Astrocyte (in vitro differentiated cells and primary cell): ENCODE results near the gene MRAP. TPM values are rescaled to one million over a fixed set of nuclear protein-coding genes. Genes with fewer than 3 reads are reported as not detected.

Source experiments
- DNase-seq: peaks from one replicate; pipeline ENCODE4 v3.0.0-alpha.2; 2010; ENCODE audit warnings: low read depth
- FAIRE-seq: peaks from 2 replicates; lab custom pipeline; 2011; peaks lifted over from hg19 to GRCh38; lab: Jason Lieb, UNC
- H2AFZ ChIP-seq: 2 replicates; pipeline ENCODE4 v1.6.0; 2012; ENCODE audit warnings: low read depth, low read length, inconsistent platforms
- H3K27ac ChIP-seq: 2 replicates; pipeline ENCODE4 v1.5.1; 2011; ENCODE audit warnings: low read depth, low read length, inconsistent platforms
- H3K27me3 ChIP-seq: 2 replicates; pipeline ENCODE4 v1.6.0; 2011; ENCODE audit warnings: low read length, inconsistent platforms; ENCODE audit not compliant: insufficient read depth
- H3K36me3 ChIP-seq: 2 replicates; pipeline ENCODE4 v1.5.1; 2011; ENCODE audit warnings: low read length, inconsistent platforms; ENCODE audit not compliant: insufficient read depth
- H3K4me1 ChIP-seq: 2 replicates; pipeline ENCODE4 v1.5.1; 2011; ENCODE audit warnings: low read length, inconsistent platforms; ENCODE audit not compliant: insufficient read depth
- H3K4me2 ChIP-seq: 2 replicates; pipeline ENCODE4 v1.6.0; 2012; ENCODE audit warnings: low read length, inconsistent platforms
- H3K4me3 ChIP-seq: 2 replicates; pipeline ENCODE4 v1.5.1; 2011; ENCODE audit warnings: low read depth, mild to moderate bottlenecking, low read length, inconsistent platforms; ENCODE audit not compliant: insufficient read depth
- H3K79me2 ChIP-seq: 2 replicates; pipeline ENCODE4 v1.6.0; 2012; ENCODE audit warnings: mild to moderate bottlenecking, low read length, inconsistent platforms; ENCODE audit not compliant: insufficient read depth
- H3K9ac ChIP-seq: 2 replicates; pipeline ENCODE4 v1.6.0; 2012; ENCODE audit warnings: mild to moderate bottlenecking, low read length, inconsistent platforms
- H3K9me3 ChIP-seq: 2 replicates; pipeline ENCODE4 v1.5.1; 2012; ENCODE audit warnings: low read depth, mild to moderate bottlenecking, low read length, inconsistent platforms; ENCODE audit not compliant: insufficient read depth
- H4K20me1 ChIP-seq: 2 replicates; pipeline ENCODE4 v1.6.0; 2012; ENCODE audit warnings: low read length, inconsistent platforms; ENCODE audit not compliant: insufficient read depth
- H3K27ac Mint-ChIP-seq: one replicate; pipeline ENCODE4 v1.8.0; 2021; ENCODE audit warnings: mild to moderate bottlenecking, mixed read lengths; ENCODE audit not compliant: unreplicated experiment
- H3K27me3 Mint-ChIP-seq: one replicate; pipeline ENCODE4 v1.8.0; 2021; ENCODE audit warnings: low read depth, mixed read lengths; ENCODE audit not compliant: unreplicated experiment
- H3K36me3 Mint-ChIP-seq: one replicate; pipeline ENCODE4 v1.8.0; 2021; ENCODE audit warnings: low read depth, mixed read lengths; ENCODE audit not compliant: unreplicated experiment
- H3K4me1 Mint-ChIP-seq: one replicate; pipeline ENCODE4 v1.8.0; 2021; ENCODE audit warnings: low read depth, mixed read lengths; ENCODE audit not compliant: unreplicated experiment
- H3K4me3 Mint-ChIP-seq: one replicate; pipeline ENCODE4 v1.8.0; 2021; ENCODE audit warnings: mild to moderate bottlenecking, moderate library complexity, mixed read lengths; ENCODE audit not compliant: unreplicated experiment
- H3K9me3 Mint-ChIP-seq: one replicate; pipeline ENCODE4 v1.8.0; 2021; ENCODE audit warnings: mild to moderate bottlenecking, mixed read lengths; ENCODE audit not compliant: unreplicated experiment
- EZH2 ChIP-seq: IDR thresholded peaks from 2 replicates; pipeline ENCODE4 v1.6.1; 2012; ENCODE audit warnings: mild to moderate bottlenecking, low read length, inconsistent platforms; ENCODE audit not compliant: insufficient read depth
- total RNA-seq: library from RNA; stranded (reverse); gene quantifications from 2 replicates; pipeline ENCODE4 v1.2.1, GENCODE V29; 2021
- TF ChIP-seq, protein P1 (sequence below): IDR thresholded peaks from 2 replicates; pipeline ENCODE4 v1.5.1; 2011; ENCODE audit warnings: low read depth, mild to moderate bottlenecking, inconsistent platforms, low read length, moderate library complexity; ENCODE audit not compliant: insufficient read depth

The MRAP gene
- total RNA-seq, 1 donor from 2014 or later = not detected

DNA sequence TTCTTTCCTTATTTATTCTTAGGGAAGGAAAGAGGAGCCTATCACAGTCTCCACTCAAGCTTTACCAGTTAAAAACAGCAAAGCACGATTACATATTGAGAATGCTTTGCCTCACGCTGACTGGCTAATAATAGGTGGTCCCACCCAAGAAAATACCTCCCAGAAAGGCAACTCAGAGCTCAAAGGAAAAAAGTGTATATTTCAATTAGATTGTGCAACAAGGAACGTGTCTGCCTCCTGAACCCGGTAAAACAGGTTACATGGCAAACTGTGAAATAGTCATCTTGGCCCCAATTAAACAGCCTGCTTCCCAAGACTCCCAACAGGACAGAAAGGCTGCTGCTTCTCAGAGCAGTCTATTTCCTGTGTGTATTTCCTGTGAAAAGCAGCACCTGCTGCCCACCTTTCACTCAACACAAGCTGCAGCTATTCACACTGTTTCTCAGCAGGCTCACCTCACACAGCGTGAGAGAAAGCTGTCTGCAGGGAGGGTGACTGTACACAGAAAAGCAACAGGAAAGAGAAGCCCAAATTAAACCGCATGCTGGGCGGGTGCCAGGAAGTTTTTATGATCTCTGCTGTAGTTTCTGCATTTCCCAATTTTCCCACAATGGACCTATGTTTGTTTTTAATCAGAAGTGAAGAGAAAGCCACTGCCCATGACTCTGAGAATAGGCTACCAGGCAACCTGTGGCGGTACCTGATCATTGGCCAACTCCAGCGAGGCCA is 50.1 kb downstream of the MRAP start:
- peaks cover 6% of the 10 kb centered on the region for H3K9me3 ChIP-seq
- H2AFZ ChIP-seq = no peak overlapping the region
- TF ChIP-seq, protein P1, sequence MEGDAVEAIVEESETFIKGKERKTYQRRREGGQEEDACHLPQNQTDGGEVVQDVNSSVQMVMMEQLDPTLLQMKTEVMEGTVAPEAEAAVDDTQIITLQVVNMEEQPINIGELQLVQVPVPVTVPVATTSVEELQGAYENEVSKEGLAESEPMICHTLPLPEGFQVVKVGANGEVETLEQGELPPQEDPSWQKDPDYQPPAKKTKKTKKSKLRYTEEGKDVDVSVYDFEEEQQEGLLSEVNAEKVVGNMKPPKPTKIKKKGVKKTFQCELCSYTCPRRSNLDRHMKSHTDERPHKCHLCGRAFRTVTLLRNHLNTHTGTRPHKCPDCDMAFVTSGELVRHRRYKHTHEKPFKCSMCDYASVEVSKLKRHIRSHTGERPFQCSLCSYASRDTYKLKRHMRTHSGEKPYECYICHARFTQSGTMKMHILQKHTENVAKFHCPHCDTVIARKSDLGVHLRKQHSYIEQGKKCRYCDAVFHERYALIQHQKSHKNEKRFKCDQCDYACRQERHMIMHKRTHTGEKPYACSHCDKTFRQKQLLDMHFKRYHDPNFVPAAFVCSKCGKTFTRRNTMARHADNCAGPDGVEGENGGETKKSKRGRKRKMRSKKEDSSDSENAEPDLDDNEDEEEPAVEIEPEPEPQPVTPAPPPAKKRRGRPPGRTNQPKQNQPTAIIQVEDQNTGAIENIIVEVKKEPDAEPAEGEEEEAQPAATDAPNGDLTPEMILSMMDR = no peak
- no peak for TF ChIP-seq EZH2
- H3K27me3 ChIP-seq = no peaks in the 10 kb centered on the region
- H3K4me3 ChIP-seq = no peak overlapping the region
- H3K9ac ChIP-seq = no peak overlapping the region
- no peaks in the 10 kb centered on the region for H3K4me1 ChIP-seq
- H3K4me2 ChIP-seq = no peak overlapping the region
- H3K36me3 ChIP-seq = peaks cover 75% of the 10 kb centered on the region
- H3K27me3 Mint-ChIP-seq = no peaks in the 10 kb centered on the region
- no peak overlapping the region for H3K27ac ChIP-seq
- H3K36me3 Mint-ChIP-seq = peaks cover 56% of the 10 kb centered on the region
- no peak overlapping the region for H3K4me3 Mint-ChIP-seq
- DNase-seq = no peak
- no peak for FAIRE-seq
- no peak overlapping the region for H3K27ac Mint-ChIP-seq
- peaks cover 3% of the 10 kb centered on the region for H3K4me1 Mint-ChIP-seq
- peaks cover 31% of the 10 kb centered on the region for H4K20me1 ChIP-seq
- H3K79me2 ChIP-seq = peaks cover 14% of the 10 kb centered on the region
- peaks cover 9% of the 10 kb centered on the region for H3K9me3 Mint-ChIP-seq

DNA sequence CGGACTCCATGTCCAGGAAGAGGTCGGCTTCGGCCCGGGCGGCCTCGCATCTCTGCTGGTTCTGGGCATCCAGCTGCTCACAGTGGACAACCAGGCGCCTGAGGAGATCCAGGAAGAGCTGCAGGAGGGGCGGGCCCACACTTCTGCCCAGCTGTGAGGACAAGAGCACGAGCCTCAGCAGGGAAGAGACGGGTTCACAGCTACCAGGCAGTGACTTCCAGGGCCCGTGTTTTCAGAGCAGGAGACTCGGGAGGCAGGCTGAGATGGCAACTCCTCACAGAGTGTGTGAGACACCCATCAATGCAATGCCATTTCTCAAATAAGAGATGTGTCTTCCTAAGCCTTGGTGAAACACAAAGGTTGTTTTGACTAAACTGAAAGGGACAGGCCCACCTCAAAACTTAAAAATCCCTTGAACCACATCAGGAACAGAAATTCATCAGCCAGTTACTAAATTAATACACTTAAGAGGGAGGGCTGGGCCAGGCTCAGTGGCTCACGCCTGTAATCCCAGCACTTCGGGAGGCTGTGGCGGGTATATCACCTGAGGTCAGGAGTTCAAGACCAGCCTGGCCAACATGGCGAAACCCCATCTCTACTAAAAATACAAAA is 50.8 kb downstream of the MRAP start:
- H3K36me3 ChIP-seq = peaks cover 75% of the 10 kb centered on the region
- peaks cover 3% of the 10 kb centered on the region for H3K9me3 ChIP-seq
- H3K9ac ChIP-seq = no peak overlapping the region
- H3K4me3 ChIP-seq = no peak overlapping the region
- no peak overlapping the region for H3K27ac ChIP-seq
- H4K20me1 ChIP-seq = peaks cover 35% of the 10 kb centered on the region
- no peak overlapping the region for H2AFZ ChIP-seq
- H3K4me1 Mint-ChIP-seq = peaks cover 3% of the 10 kb centered on the region
- peaks cover 4% of the 10 kb centered on the region for H3K9me3 Mint-ChIP-seq
- DNase-seq (no peak), FAIRE-seq (no peak)
- H3K27ac Mint-ChIP-seq = no peak overlapping the region
- no peaks in the 10 kb centered on the region for H3K4me1 ChIP-seq
- H3K4me2 ChIP-seq = no peak overlapping the region
- H3K27me3 ChIP-seq = no peaks in the 10 kb centered on the region
- no peak overlapping the region for H3K4me3 Mint-ChIP-seq
- peaks cover 14% of the 10 kb centered on the region for H3K79me2 ChIP-seq
- TF ChIP-seq, protein P1 = no peak
- no peak for TF ChIP-seq EZH2
- no peaks in the 10 kb centered on the region for H3K27me3 Mint-ChIP-seq
- peaks cover 50% of the 10 kb centered on the region for H3K36me3 Mint-ChIP-seq
